Esophagus squamous epithelium (tissue), 4 donors: Measurements from ENCODE around the gene PRR5L.

Experiments
- CTCF ChIP-seq, 6 experiments: fragments of 450-650 bp in 4 of 6; fragments of 200-600 bp in 2 of 6; sonication (generic) in 2 of 6; IDR thresholded peaks; one replicate each; pipeline ENCODE4 v1.5.1; 2016 to 2019; ENCODE audit warnings: antibody characterized with exemption in 6 of 6, mild to moderate bottlenecking in 4 of 6, moderate library complexity in 4 of 6
- POLR2A ChIP-seq, 4 donors: fragments of 450-650 bp; IDR thresholded peaks; one replicate each; pipeline ENCODE4 v1.6.1; 2017; ENCODE audit warnings: antibody characterized with exemption in 4 of 4, mild to moderate bottlenecking in 4 of 4, moderate library complexity in 3 of 4

GRCh38 chr11:36357831-36358230 is 61.7 kb downstream of the PRR5L start:
- no peak for TF ChIP-seq CTCF (IDR thresholded peaks at IDR 0.05)
- no peak for TF ChIP-seq POLR2A (IDR thresholded peaks at IDR 0.05)
